Gastroesophageal sphincter (tissue), 4 donors: Measurements from ENCODE around the gene TMEM201. TPM values are rescaled to one million over a fixed set of nuclear protein-coding genes. Genes with fewer than 3 reads are reported as not detected.

Experiments used
- ATAC-seq: fragments of 150-250 bp; one replicate; pipeline ENCODE4 v1.9.1; 2016; ENCODE audit warnings: mild to moderate bottlenecking, moderate library complexity
- H3K27ac ChIP-seq, 4 donors: fragments of 200-600 bp; sonication (generic) in 3 of 4; 1 replicate in 3 of 4; 2 replicates in 1 of 4; pipeline ENCODE4 v1.5.1; 2016 to 2019
- H3K27me3 ChIP-seq: fragments of 200-600 bp; sonication (generic); one replicate; pipeline ENCODE4 v1.5.1; 2019
- H3K36me3 ChIP-seq, 2 donors: fragments of 200-600 bp; sonication (generic); one replicate each; pipeline ENCODE4 v1.5.1; 2019; ENCODE audit warnings: control low read depth in 1 of 2
- H3K4me1 ChIP-seq, 3 donors: fragments of 200-600 bp; sonication (generic); 1 replicate in 2 of 3; 2 replicates in 1 of 3; pipeline ENCODE4 v1.5.1; 2016 to 2019; ENCODE audit warnings: control low read depth in 2 of 3
- H3K4me3 ChIP-seq, 2 donors: fragments of 200-600 bp; sonication (generic); one replicate each; pipeline ENCODE4 v1.5.1; 2019; ENCODE audit warnings: mild to moderate bottlenecking in 1 of 2, moderate library complexity in 1 of 2
- H3K9me3 ChIP-seq, 3 donors: fragments of 200-600 bp; sonication (generic); one replicate each; pipeline ENCODE4 v1.5.1; 2017 to 2019; ENCODE audit warnings: control low read depth in 2 of 3
- CTCF ChIP-seq, 4 experiments: fragments of 200-600 bp in 2 of 4; fragments of 450-650 bp in 2 of 4; sonication (generic) in 1 of 4; IDR thresholded peaks; one replicate each; pipeline ENCODE4 v1.5.1; 2017 to 2019; ENCODE audit warnings: antibody characterized with exemption in 4 of 4, mild to moderate bottlenecking in 2 of 4, moderate library complexity in 2 of 4
- EP300 ChIP-seq: sonication (generic); formaldehyde crosslinking; IDR thresholded peaks from one replicate; pipeline ENCODE4 v1.6.1; 2017; ENCODE audit warnings: antibody characterized with exemption, mild to moderate bottlenecking
- POLR2A ChIP-seq, 2 donors: fragments of 450-650 bp; IDR thresholded peaks; one replicate each; pipeline ENCODE4 v1.6.1; 2017; ENCODE audit warnings: antibody characterized with exemption in 2 of 2, mild to moderate bottlenecking in 2 of 2, moderate library complexity in 1 of 2
- POLR2AphosphoS5 ChIP-seq: sonication (generic); formaldehyde crosslinking; IDR thresholded peaks from one replicate; pipeline ENCODE4 v1.6.1; 2017; ENCODE audit warnings: antibody characterized with exemption
- WGBS, 2 donors: methylation state at CpG; one replicate each; pipeline ENCODE4 v1.1.5; 2018; ENCODE audit warnings: low coverage in 1 of 2; 5-methylcytosine and 5-hydroxymethylcytosine counted together
- total RNA-seq, 4 donors: library from RNA; depleted of rRNA; stranded (reverse); fragments of >200 nt; gene quantifications; one replicate each; pipeline ENCODE4 v1.1.0, GENCODE V29; 2016

TMEM201 gene
- total RNA-seq, 4 donors from 2014 or later = 4.4 to 9.3 (median 5.5) TPM

- Histone ChIP-seq H3K9me3 (no peaks in the 10 kb centered on the region), H3K27ac (no peak overlapping the region), H3K4me3 (no peak overlapping the region), H3K36me3 (peaks cover 0 to 95% of the 10 kb centered on the region in 2 donors), H3K4me1 (no peaks in the 10 kb centered on the region), H3K27me3 (no peaks in the 10 kb centered on the region)
- WGBS, 2 donors = 83% methylated on average over 1 of the region's 10 CpGs; no CpG with 5 or more reads in 1 of the 2 donors
- no peak for ATAC-seq
- TF ChIP-seq POLR2AphosphoS5 (no peak), CTCF (IDR thresholded peaks at IDR 0.05) (no peak), POLR2A (IDR thresholded peaks at IDR 0.05) (no peak), EP300 (no peak)
Measured at GRCh38 chr1:9606948-9607347, 18.2 kb downstream of the TMEM201 start.

GRCh38 chr1:9607352-9607751 is 18.6 kb downstream of the TMEM201 start:
- ATAC-seq = no peak
- H3K36me3 ChIP-seq = peaks cover 0 to 95% of the 10 kb centered on the region in 2 donors
- TF ChIP-seq POLR2A (IDR thresholded peaks at IDR 0.05) (no peak), CTCF (IDR thresholded peaks at IDR 0.05) (no peak), POLR2AphosphoS5 (no peak), EP300 (no peak)
- H3K4me1 ChIP-seq = no peaks in the 10 kb centered on the region
- no peaks in the 10 kb centered on the region for H3K9me3 ChIP-seq
- no peaks in the 10 kb centered on the region for H3K27me3 ChIP-seq
- 82 to 85% methylated on average over 7 to 11 of the region's 19 CpGs for WGBS, 2 donors
- H3K4me3 ChIP-seq = no peak overlapping the region
- H3K27ac ChIP-seq = no peak overlapping the region

- TF ChIP-seq EP300 = no peak
- no peak for TF ChIP-seq POLR2A (IDR thresholded peaks at IDR 0.05)
- no peak for TF ChIP-seq CTCF (IDR thresholded peaks at IDR 0.05)
- TF ChIP-seq POLR2AphosphoS5 = no peak
- no peaks in the 10 kb centered on the region for H3K9me3 ChIP-seq
- H3K27me3 ChIP-seq = no peaks in the 10 kb centered on the region
- peaks cover 0 to 87% of the 10 kb centered on the region in 2 donors for H3K36me3 ChIP-seq
- no peaks in the 10 kb centered on the region for H3K4me1 ChIP-seq
- H3K27ac ChIP-seq = no peak overlapping the region
- no peak for ATAC-seq
- WGBS, 2 donors = 89 to 100% methylated on average over 1 to 3 of the region's 5 CpGs
- H3K4me3 ChIP-seq = no peak overlapping the region
Measured at GRCh38 chr1:9609998-9610397, 21.3 kb downstream of the TMEM201 start.

GRCh38 chr1:9610548-9610947 is 21.8 kb downstream of the TMEM201 start:
- H3K36me3 ChIP-seq = peaks cover 0 to 81% of the 10 kb centered on the region in 2 donors
- no peak overlapping the region for H3K4me3 ChIP-seq
- H3K9me3 ChIP-seq = no peaks in the 10 kb centered on the region
- 100% methylated on average over 2 of the region's 25 CpGs; no CpG with 5 or more reads in 1 of the 2 donors for WGBS, 2 donors
- ATAC-seq = no peak
- TF ChIP-seq POLR2AphosphoS5 (no peak), EP300 (no peak), POLR2A (IDR thresholded peaks at IDR 0.05) (no peak), CTCF (IDR thresholded peaks at IDR 0.05) (no peak)
- H3K27me3 ChIP-seq = no peaks in the 10 kb centered on the region
- peaks cover 0 to 3% (median 0%) of the 10 kb centered on the region in 3 donors for H3K4me1 ChIP-seq
- H3K27ac ChIP-seq = no peak overlapping the region

GRCh38 chr1:9611716-9612115 is 23.0 kb downstream of the TMEM201 start:
- peaks cover 0 to 5% (median 0%) of the 10 kb centered on the region in 3 donors for H3K4me1 ChIP-seq
- 100% methylated on average over 1 of the region's 13 CpGs; no CpG with 5 or more reads in 1 of the 2 donors for WGBS, 2 donors
- no peaks in the 10 kb centered on the region for H3K9me3 ChIP-seq
- H3K27me3 ChIP-seq = no peaks in the 10 kb centered on the region
- no peak overlapping the region for H3K27ac ChIP-seq
- no peak for ATAC-seq
- TF ChIP-seq EP300 (no peak), POLR2A (IDR thresholded peaks at IDR 0.05) (no peak), CTCF (IDR thresholded peaks at IDR 0.05) (no peak), POLR2AphosphoS5 (no peak)
- peaks cover 0 to 74% of the 10 kb centered on the region in 2 donors for H3K36me3 ChIP-seq
- H3K4me3 ChIP-seq = no peak overlapping the region
